Activated T-cell treated with anti-CD3 and anti-CD28 coated beads for 1 hour (primary cell): ENCODE measurements around the gene PAGE2B.
"Not testable (repeated sequence)": the region's sequence is repeated elsewhere in the genome, so short reads cannot be mapped to it uniquely, and the experiment has no call there.

ENCODE experiments used
- DNase-seq: peaks from one replicate; pipeline ENCODE4 v3.0.0-alpha.2; 2020; ENCODE audit warnings: low read depth

PAGE2B gene

GRCh38 chrX:55074851-55075467 is at the start of gene PAGE2B:
Gene PAGE2B, plus strand, starts transcription at chrX:55075030. Its CDS starts 1,012 bp downstream, at chrX:55076042.
- no peak for DNase-seq

- DNase-seq: no peak
Measured at GRCh38 chrX:55026143-55026542, 48.7 kb upstream of the PAGE2B start.

GRCh38 chrX:55026840-55027239 is 48.0 kb upstream of the PAGE2B start:
- no peak for DNase-seq

GRCh38 chrX:55028040-55028439 is 46.8 kb upstream of the PAGE2B start:
- no peak for DNase-seq

- no peak for DNase-seq
Measured at GRCh38 chrX:55028611-55029010, 46.2 kb upstream of the PAGE2B start.

- DNase-seq: no peak
Measured at GRCh38 chrX:55029291-55029690, 45.5 kb upstream of the PAGE2B start.

GRCh38 chrX:55030271-55031205 is 44.3 kb upstream of the PAGE2B start, which contains the start of gene ALAS2:
Gene ALAS2, minus strand, starts transcription at chrX:55030977. Its CDS starts 4,977 bp downstream, at chrX:55026000.
- DNase-seq: no peak

GRCh38 chrX:55033429-55033828 is 41.4 kb upstream of the PAGE2B start:
- DNase-seq: no peak

- no peak for DNase-seq
Measured at GRCh38 chrX:55039471-55039870, 35.4 kb upstream of the PAGE2B start.

- no peak for DNase-seq
Measured at GRCh38 chrX:55041514-55041913, 33.3 kb upstream of the PAGE2B start.

- DNase-seq: not testable (repeated sequence)
Measured at GRCh38 chrX:55050599-55050998, 24.2 kb upstream of the PAGE2B start.

- DNase-seq: no peak
Measured at GRCh38 chrX:55056820-55057674, 17.8 kb upstream of the PAGE2B start.

GRCh38 chrX:55057675-55058249 is 17.1 kb upstream of the PAGE2B start:
- DNase-seq: peak; percentile 14

GRCh38 chrX:55067180-55067579 is 7.7 kb upstream of the PAGE2B start:
- not testable (repeated sequence) for DNase-seq

GRCh38 chrX:55072286-55072685 is 2.5 kb upstream of the PAGE2B start:
- DNase-seq: no peak

GRCh38 chrX:55088795-55089489 is 14.1 kb downstream of the PAGE2B start, which contains the start of gene PAGE2:
Gene PAGE2, plus strand, starts transcription at chrX:55089018. Its CDS starts 1,003 bp downstream, at chrX:55090021.
- DNase-seq: no peak

GRCh38 chrX:55098691-55099090 is 23.9 kb downstream of the PAGE2B start:
- DNase-seq: no peak

GRCh38 chrX:55099162-55099561 is 24.3 kb downstream of the PAGE2B start:
- DNase-seq: no peak

- no peak for DNase-seq
Measured at GRCh38 chrX:55102754-55103153, 27.9 kb downstream of the PAGE2B start.

- no peak for DNase-seq
Measured at GRCh38 chrX:55107262-55107661, 32.4 kb downstream of the PAGE2B start.

- no peak for DNase-seq
Measured at GRCh38 chrX:55107911-55108310, 33.1 kb downstream of the PAGE2B start.
